Measurements from ENCODE around the gene SERTAD2.

The SERTAD2 gene

GRCh38 chr2:64581777-64582539 is 71.8 kb downstream of the SERTAD2 start:
- no peak for DNase-seq (ENCODE audit: low spot score)

Data from RKO (cell line).